H1 (cell line): ENCODE results near the gene TMEM151B. TPM values are rescaled to one million over a fixed set of nuclear protein-coding genes. Genes with fewer than 3 reads are reported as not detected.

Experiments
- CTCF ChIA-PET: fragments of 300-600 bp; sonication (Branson Sonifier 250); formaldehyde crosslinking; loops from one replicate; lab custom pipeline; 2021; ENCODE audit not compliant: partially characterized antibody; lab: Charles Lee
- POLR2A ChIA-PET: fragments of 300-600 bp; sonication (Branson Sonifier 250); formaldehyde crosslinking; loops from one replicate; lab custom pipeline; 2021; ENCODE audit warnings: inconsistent platforms; ENCODE audit not compliant: partially characterized antibody; lab: Charles Lee
- DNase-seq, 2 experiments: peaks; one replicate each; pipeline versions ENCODE4 v3.0.0 to v3.0.0-alpha.2; 2010 to 2022; ENCODE audit warnings: low spot score in 2 of 2, low read depth in 1 of 2, mixed read lengths in 1 of 2
- FAIRE-seq: peaks from 2 replicates; lab custom pipeline; 2011; peaks lifted over from hg19 to GRCh38; lab: Jason Lieb, UNC
- H2AFZ ChIP-seq: 2 replicates; pipeline ENCODE4 v1.8.1; 2012; ENCODE audit warnings: low read length, inconsistent platforms
- H2AK5ac ChIP-seq: 2 replicates; pipeline ENCODE4 v1.6.1; 2013; ENCODE audit warnings: low read depth, low read length
- H2BK120ac ChIP-seq: replicated peaks from 2 replicates; pipeline ENCODE3; 2013; ENCODE audit warnings: low read depth, low read length, inconsistent platforms
- H2BK12ac ChIP-seq: 2 replicates; pipeline ENCODE4 v1.6.1; 2013; ENCODE audit warnings: low read depth, low read length
- H2BK15ac ChIP-seq: 2 replicates; pipeline ENCODE4 v1.6.1; 2013; ENCODE audit warnings: low read length
- H2BK20ac ChIP-seq: 2 replicates; pipeline ENCODE4 v1.6.1; 2013; ENCODE audit warnings: low read length
- H2BK5ac ChIP-seq: 2 replicates; pipeline ENCODE4 v1.6.1; 2013; ENCODE audit warnings: low read depth, low read length
- H3K14ac ChIP-seq: 2 replicates; pipeline ENCODE4 v1.6.1; 2013; ENCODE audit warnings: inconsistent platforms; ENCODE audit not compliant: insufficient read length
- H3K18ac ChIP-seq: 2 replicates; pipeline ENCODE4 v1.6.1; 2013; ENCODE audit warnings: low read length; ENCODE audit errors: extremely low read depth
- H3K23ac ChIP-seq: 2 replicates; pipeline ENCODE4 v1.6.1; 2013; ENCODE audit warnings: inconsistent platforms; ENCODE audit not compliant: insufficient read length
- H3K23me2 ChIP-seq: 2 replicates; pipeline ENCODE4 v1.6.1; 2013; ENCODE audit warnings: low read depth, low read length
- H3K27ac ChIP-seq: 2 replicates; pipeline ENCODE4 v1.6.1; 2011; ENCODE audit warnings: low read depth, low read length, inconsistent platforms
- H3K27me3 ChIP-seq, 4 experiments: replicated peaks in 1 of 4; 1 replicate in 1 of 4; 2 replicates in 3 of 4; pipeline versions ENCODE4 v1.6.1 to v1.8.1; 2011 to 2013; ENCODE audit warnings: low read length in 3 of 4, mild to moderate bottlenecking in 3 of 4, inconsistent platforms in 2 of 4, mixed read lengths in 2 of 4, moderate library complexity in 1 of 4; ENCODE audit not compliant: control insufficient read depth in 3 of 4, insufficient read depth in 3 of 4; ENCODE audit errors: extremely low read depth in 1 of 4
- H3K36me3 ChIP-seq, 4 experiments: 2 replicates each; pipeline versions ENCODE4 v1.6.1 to v1.8.1; 2011 to 2013; ENCODE audit warnings: mild to moderate bottlenecking in 4 of 4, low read length in 3 of 4, moderate library complexity in 2 of 4, control low read depth in 1 of 4, inconsistent platforms in 1 of 4; ENCODE audit not compliant: insufficient read depth in 4 of 4, control insufficient read depth in 2 of 4
- H3K4ac ChIP-seq: replicated peaks from 2 replicates; pipeline ENCODE3; 2013; ENCODE audit warnings: low read length, low read depth, mixed read lengths, inconsistent platforms; ENCODE audit not compliant: insufficient read length
- H3K4me1 ChIP-seq, 4 experiments: replicated peaks in 1 of 4; 1 replicate in 1 of 4; 2 replicates in 3 of 4; pipeline versions ENCODE4 v1.6.1 to v1.8.1; 2011 to 2013; ENCODE audit warnings: low read length in 3 of 4, inconsistent platforms in 2 of 4, mixed read lengths in 1 of 4; ENCODE audit not compliant: insufficient read depth in 4 of 4, control insufficient read depth in 3 of 4
- H3K4me2 ChIP-seq, 2 experiments: 2 replicates each; pipeline versions ENCODE4 v1.6.1 to v1.8.1; 2011 to 2013; ENCODE audit warnings: low read depth in 2 of 2, low read length in 2 of 2, control low read depth in 1 of 2, inconsistent platforms in 1 of 2, mild to moderate bottlenecking in 1 of 2; ENCODE audit not compliant: insufficient read depth in 1 of 2
- H3K4me3 ChIP-seq, 4 experiments: fragments of 200-600, 300-600 bp in 1 of 4; sonication (generic), shearing (Covaris generic), sonication (Bioruptor Twin) in 1 of 4; 2 replicates each; pipeline versions ENCODE4 v1.5.1 to v1.8.1; 2011 to 2016; ENCODE audit warnings: low read length in 4 of 4, low read depth in 3 of 4, control low read depth in 2 of 4, inconsistent platforms in 2 of 4, mild to moderate bottlenecking in 2 of 4, mixed read lengths in 1 of 4, moderate library complexity in 1 of 4; ENCODE audit not compliant: insufficient read depth in 2 of 4; ENCODE audit errors: extremely low read depth in 1 of 4
- H3K56ac ChIP-seq: replicated peaks from 2 replicates; pipeline ENCODE3; 2013; ENCODE audit warnings: low read depth, mild to moderate bottlenecking, mixed read lengths, low read length, inconsistent platforms; ENCODE audit not compliant: insufficient read length
- H3K79me1 ChIP-seq: 2 replicates; pipeline ENCODE4 v1.6.1; 2013; ENCODE audit warnings: low read depth, low read length, control low read depth
- H3K79me2 ChIP-seq, 2 experiments: 2 replicates each; pipeline versions ENCODE4 v1.6.1 to v1.8.1; 2012 to 2013; ENCODE audit warnings: low read length in 2 of 2, mild to moderate bottlenecking in 2 of 2, inconsistent platforms in 1 of 2; ENCODE audit not compliant: insufficient read depth in 2 of 2, control insufficient read depth in 1 of 2
- H3K9ac ChIP-seq, 4 experiments: replicated peaks in 1 of 4; 1 replicate in 1 of 4; 2 replicates in 3 of 4; pipeline versions ENCODE4 v1.6.1 to v1.8.1; 2011 to 2013; ENCODE audit warnings: low read depth in 3 of 4, low read length in 3 of 4, control low read depth in 2 of 4, mild to moderate bottlenecking in 2 of 4, moderate library complexity in 2 of 4, inconsistent platforms in 1 of 4; ENCODE audit errors: extremely low read depth in 1 of 4
- H3K9me3 ChIP-seq, 2 experiments: 2 replicates each; pipeline versions ENCODE4 v1.6.1 to v1.8.1; 2012 to 2013; ENCODE audit warnings: mild to moderate bottlenecking in 2 of 2, moderate library complexity in 2 of 2, control low read depth in 1 of 2, inconsistent platforms in 1 of 2, low read depth in 1 of 2, low read length in 1 of 2, mixed read lengths in 1 of 2; ENCODE audit not compliant: insufficient read depth in 2 of 2
- H4K20me1 ChIP-seq, 2 experiments: replicated peaks in 1 of 2; 2 replicates each; pipeline versions ENCODE3 to v1.8.1; 2011 to 2013; ENCODE audit warnings: inconsistent platforms in 2 of 2, low read length in 2 of 2, mild to moderate bottlenecking in 1 of 2; ENCODE audit not compliant: insufficient read depth in 2 of 2, control insufficient read depth in 1 of 2
- H4K5ac ChIP-seq: 2 replicates; pipeline ENCODE4 v1.6.1; 2013; ENCODE audit warnings: low read length, low read depth, mixed read lengths, inconsistent platforms; ENCODE audit not compliant: insufficient read length
- H4K8ac ChIP-seq: 2 replicates; pipeline ENCODE4 v1.8.0; 2013; ENCODE audit warnings: mild to moderate bottlenecking, moderate library complexity, low read length, inconsistent platforms; ENCODE audit not compliant: insufficient read depth; ENCODE audit errors: extremely low read depth
- H4K91ac ChIP-seq: replicated peaks from 2 replicates; pipeline ENCODE3; 2013; ENCODE audit warnings: low read length, mixed read lengths, inconsistent platforms; ENCODE audit not compliant: insufficient read length
- CTCF ChIP-seq, 3 experiments: IDR thresholded peaks; 1 replicate in 2 of 3; 2 replicates in 1 of 3; pipeline versions ENCODE4 v1.5.1 to v1.6.1; 2011; ENCODE audit warnings: low read length in 3 of 3, mild to moderate bottlenecking in 3 of 3, inconsistent platforms in 2 of 3, low read depth in 1 of 3, moderate library complexity in 1 of 3; ENCODE audit not compliant: insufficient read depth in 1 of 3; ENCODE audit errors: control extremely low read depth in 1 of 3
- GTF2F1 ChIP-seq: IDR thresholded peaks from 2 replicates; pipeline ENCODE4 v1.6.1; 2012; ENCODE audit warnings: low read depth, low read length, improper control_type of control experiment, borderline replicate concordance
- RAD21 ChIP-seq, 2 experiments: IDR thresholded peaks in 1 of 2; conservative IDR thresholded peaks in 1 of 2; 2 replicates each; pipeline ENCODE4 v1.6.1; 2011; ENCODE audit warnings: low read depth in 2 of 2, low read length in 2 of 2, improper control_type of control experiment in 1 of 2, inconsistent platforms in 1 of 2, mild to moderate bottlenecking in 1 of 2, moderate library complexity in 1 of 2
- WGBS, 2 experiments: shearing (Covaris generic) in 1 of 2; methylation state at CpG; one replicate each; pipeline versions ENCODE4 v1.1.6 to v1.1.7; 2013 to 2015; ENCODE audit warnings: low lambda C conversion rate in 2 of 2, mixed read lengths in 2 of 2, inconsistent platforms in 1 of 2, low coverage in 1 of 2, missing lambda C conversion rate in 1 of 2; ENCODE audit not compliant: insufficient replicate concordance in 2 of 2, insufficient coverage in 1 of 2, insufficient read length in 1 of 2; ENCODE audit errors: extremely low coverage in 1 of 2, missing lambda C conversion rate in 1 of 2; 5-methylcytosine and 5-hydroxymethylcytosine counted together
- polyA plus RNA-seq, 7 experiments: library from polyadenylated mRNA; depleted of rRNA in 3 of 7; stranded (reverse) in 5 of 7; unstranded in 2 of 7; fragments of >200 nt in 5 of 7; fragments of 200-250 nt in 2 of 7; gene quantifications; 1 replicate in 5 of 7; 2 replicates in 1 of 7; 4 replicates in 1 of 7; pipeline versions ENCODE4 v1.2.1 to v1.2.3, GENCODE V29; 2011 to 2013; ENCODE audit warnings: missing spikeins in 2 of 7, mixed read lengths in 2 of 7
- total RNA-seq: library from RNA; stranded (reverse); fragmentation: NEBNext Ultra II Directional; extraction: Animal tissue kit (Norgen Biotek cat#: 25700); gene quantifications from 2 replicates; pipeline ENCODE4 v1.2.1, GENCODE V29; 2021

Gene TMEM151B
- total and polyA plus RNA-seq, 2 of the 8 experiments (the other 6 are each of a cell fraction or from before 2014, with no cell fraction given), result 8.0 to 15.5 TPM

- Histone ChIP-seq H3K56ac (no peak overlapping the region), H3K23ac (no peak overlapping the region), H3K27me3 (no peaks in the 10 kb centered on the region), H3K4me3 (no peak overlapping the region; a peak in 1 of 8 replicates), H4K8ac (no peak overlapping the region), H3K4me2 (peak overlapping the region in 1 of 2 experiments; percentile 95; a peak in 2 of 4 replicates), H2AK5ac (peak overlapping the region; percentile 93), H4K91ac (peak overlapping the region; percentile 87), H2BK120ac (peak overlapping the region; percentile 67), H3K9ac (no peak overlapping the region), H2BK20ac (peak overlapping the region; percentile 68; the same call in 1 of the 2 replicates), H3K36me3 (no peaks in the 10 kb centered on the region), H3K27ac (no peak overlapping the region), H2BK12ac (peak overlapping the region; percentile 98; the same call in 1 of the 2 replicates), H3K79me1 (peaks cover 4% of the 10 kb centered on the region), H3K4ac (peak overlapping the region; percentile 28), H2AFZ (no peak overlapping the region), H2BK15ac (peak overlapping the region; percentile 46; the same call in 1 of the 2 replicates), H3K4me1 (peaks cover 33 to 61% (median 45%) of the 10 kb centered on the region in 4 experiments), H3K23me2 (peaks cover 16% of the 10 kb centered on the region), H3K9me3 (no peaks in the 10 kb centered on the region), H4K5ac (peak overlapping the region; percentile 39), H3K18ac (peak overlapping the region; percentile 72; the same call in 1 of the 2 replicates), H3K79me2 (peaks cover 10 to 25% of the 10 kb centered on the region in 2 experiments; a peak in 3 of 4 replicates), H3K14ac (no peak overlapping the region), H4K20me1 (peaks cover 15 to 17% of the 10 kb centered on the region in 2 experiments), H2BK5ac (peak overlapping the region; percentile 76; the same call in 1 of the 2 replicates)
- peak in 1 of 2 experiments; percentile 74 for DNase-seq
- TF ChIP-seq CTCF (IDR thresholded peaks at IDR 0.05; ENCODE audit: control extremely low read depth in 1 of 3, insufficient read depth in 1 of 3, low read depth in 1 of 3, low read length in 3 of 3) (peak in 2 of 3 experiments; percentile 67 to 71; a peak in 3 of 4 replicates), GTF2F1 (no peak), RAD21 (IDR thresholded peaks at IDR 0.05 in 1 of 2, conservative IDR thresholded peaks at IDR 0.05 in 1 of 2; ENCODE audit: low read depth in 2 of 2, low read length in 2 of 2) (peak; percentile 28 to 60)
- WGBS, 2 experiments, result 52% methylated on average over 4 of the region's 4 CpGs; no CpG with 5 or more reads in 1 of the 2 experiments
- POLR2A ChIA-PET, result interaction anchor here (0.7 to 21.0 kb wide), 9 partner anchors 9 to 45 kb away, joined by 3 to 477 read pairs (median 3); partner anchors contain the start of gene HSP90AB1
- CTCF ChIA-PET, result interaction anchor here (0.8 to 19.4 kb wide), 11 partner anchors 9 to 67 kb away, joined by 3 to 287 read pairs (median 4); no protein-coding TSS in a partner anchor
- FAIRE-seq, result no peak
These were observed 48.8 kb upstream of the TMEM151B start for GRCh38 chr6:44221291-44221960.
